ENCODE data around the gene TMEM163.

TMEM163 gene

GRCh38 chr2:134441153-134441863 lies 277.5 kb downstream of the TMEM163 start:
- H2BK15ac ChIP-seq (ENCODE audit: low read depth, poor library complexity, severe bottlenecking), result no peak overlapping the region
- H3K79me1 ChIP-seq (replicated peaks; ENCODE audit: low read length, poor library complexity, severe bottlenecking), result peaks cover 4% of the 10 kb centered on the region
- H2BK120ac ChIP-seq (ENCODE audit: low read depth, low read length), result no peak overlapping the region
- no peak overlapping the region for H2AFZ ChIP-seq (ENCODE audit: low read depth, low read length)
- peak overlapping the region in 1 of 2 experiments; percentile 26 for H3K18ac ChIP-seq (ENCODE audit: low read depth in 1 of 2, low read length in 2 of 2)
- H3K14ac ChIP-seq (ENCODE audit: low read length in 2 of 2), result peak overlapping the region in 1 of 2 experiments; percentile 82
- H2BK5ac ChIP-seq (ENCODE audit: low read depth, low read length, poor library complexity, severe bottlenecking), result no peak overlapping the region
- H3K27me3 ChIP-seq (ENCODE audit: control insufficient read depth in 1 of 2, insufficient read depth in 1 of 2, low read length in 2 of 2), result no peaks in the 10 kb centered on the region
- no peak overlapping the region for H3K4me3 ChIP-seq (ENCODE audit: insufficient read depth in 1 of 2, low read depth in 1 of 2, low read length in 2 of 2)
- H3K9me3 ChIP-seq (ENCODE audit: control insufficient read depth, low read length), result no peaks in the 10 kb centered on the region
- no peak overlapping the region for H3K9ac ChIP-seq (ENCODE audit: low read length)
- no peak overlapping the region for H3K4me2 ChIP-seq (ENCODE audit: low read length, poor library complexity, severe bottlenecking)
- peaks cover 0 to 27% of the 10 kb centered on the region in 2 experiments for H3K36me3 ChIP-seq (ENCODE audit: control insufficient read depth in 1 of 2, insufficient read depth in 2 of 2, low read depth in 1 of 2, low read length in 2 of 2)
- 98% methylated on average over 11 of the region's 11 CpGs for WGBS
- no peak overlapping the region for H3K4ac ChIP-seq (ENCODE audit: low read depth in 1 of 2, low read length in 2 of 2)
- DNase-seq, result peak; percentile 17
- H3K27ac ChIP-seq (ENCODE audit: low read length, poor library complexity, severe bottlenecking), result no peak overlapping the region
- no peak overlapping the region for H3K23ac ChIP-seq (ENCODE audit: low read length in 2 of 2)
- H4K91ac ChIP-seq (ENCODE audit: low read length), result no peak overlapping the region
- no peak overlapping the region for H4K8ac ChIP-seq (ENCODE audit: low read length)
- H2BK12ac ChIP-seq (ENCODE audit: low read length in 2 of 2), result peak overlapping the region in 1 of 2 experiments; percentile 32
- H2AK5ac ChIP-seq (ENCODE audit: low read length, severe bottlenecking), result no peak overlapping the region
- H3K4me1 ChIP-seq (ENCODE audit: control insufficient read depth, insufficient read depth, low read depth, low read length), result peaks cover 13% of the 10 kb centered on the region

GRCh38 chr2:134440336-134440909 lies 278.4 kb downstream of the TMEM163 start:
- no peak overlapping the region for H4K8ac ChIP-seq (ENCODE audit: low read length)
- no peak overlapping the region for H4K91ac ChIP-seq (ENCODE audit: low read length)
- no peak overlapping the region for H2BK120ac ChIP-seq (ENCODE audit: low read depth, low read length)
- no peak overlapping the region for H2BK12ac ChIP-seq (ENCODE audit: low read length in 2 of 2)
- no peak overlapping the region for H3K18ac ChIP-seq (ENCODE audit: low read depth in 1 of 2, low read length in 2 of 2)
- peaks cover 4% of the 10 kb centered on the region for H3K79me1 ChIP-seq (replicated peaks; ENCODE audit: low read length, poor library complexity, severe bottlenecking)
- no peak overlapping the region for H2AFZ ChIP-seq (ENCODE audit: low read depth, low read length)
- H3K27me3 ChIP-seq (ENCODE audit: control insufficient read depth in 1 of 2, insufficient read depth in 1 of 2, low read length in 2 of 2), result no peaks in the 10 kb centered on the region
- WGBS, result over 99% methylated on average over 10 of the region's 16 CpGs
- peaks cover 6% of the 10 kb centered on the region for H3K4me1 ChIP-seq (ENCODE audit: control insufficient read depth, insufficient read depth, low read depth, low read length)
- DNase-seq, result no peak
- no peak overlapping the region for H2BK5ac ChIP-seq (ENCODE audit: low read depth, low read length, poor library complexity, severe bottlenecking)
- no peak overlapping the region for H3K27ac ChIP-seq (ENCODE audit: low read length, poor library complexity, severe bottlenecking)
- no peak overlapping the region for H3K23ac ChIP-seq (ENCODE audit: low read length in 2 of 2)
- no peak overlapping the region for H3K14ac ChIP-seq (ENCODE audit: low read length in 2 of 2)
- H2BK15ac ChIP-seq (ENCODE audit: low read depth, poor library complexity, severe bottlenecking), result no peak overlapping the region
- H2AK5ac ChIP-seq (ENCODE audit: low read length, severe bottlenecking), result no peak overlapping the region
- H3K4me2 ChIP-seq (ENCODE audit: low read length, poor library complexity, severe bottlenecking), result no peak overlapping the region
- H3K4me3 ChIP-seq (ENCODE audit: insufficient read depth in 1 of 2, low read depth in 1 of 2, low read length in 2 of 2), result no peak overlapping the region
- H3K4ac ChIP-seq (ENCODE audit: low read depth in 1 of 2, low read length in 2 of 2), result no peak overlapping the region
- no peak overlapping the region for H3K9ac ChIP-seq (ENCODE audit: low read length)
- no peaks in the 10 kb centered on the region for H3K9me3 ChIP-seq (ENCODE audit: control insufficient read depth, low read length)
- peaks cover 0 to 30% of the 10 kb centered on the region in 2 experiments for H3K36me3 ChIP-seq (ENCODE audit: control insufficient read depth in 1 of 2, insufficient read depth in 2 of 2, low read depth in 1 of 2, low read length in 2 of 2)

DNA sequence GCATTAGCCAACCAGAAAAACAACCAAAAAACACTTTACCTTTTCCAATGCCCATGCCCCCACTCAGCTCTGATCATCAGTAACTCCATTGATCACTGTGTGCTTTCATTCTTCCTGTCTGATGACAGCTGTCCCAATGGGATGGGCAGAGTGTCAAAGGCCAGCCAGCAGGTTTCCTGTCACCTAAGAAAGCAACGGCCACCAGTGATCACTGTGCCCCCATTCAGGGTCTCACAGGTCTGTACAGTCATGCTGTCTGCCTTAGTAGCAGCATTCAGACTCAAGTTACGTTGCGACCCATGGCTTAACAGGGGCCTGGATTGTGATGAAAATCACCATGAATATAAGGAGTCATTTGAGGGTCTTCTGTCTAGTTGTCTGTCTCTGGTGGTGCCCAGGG lies 280.4 kb downstream of the TMEM163 start:
- no peak overlapping the region for H3K4ac ChIP-seq (ENCODE audit: low read depth in 1 of 2, low read length in 2 of 2)
- no peak overlapping the region for H2BK5ac ChIP-seq (ENCODE audit: low read depth, low read length, poor library complexity, severe bottlenecking)
- H4K8ac ChIP-seq (ENCODE audit: low read length), result peak overlapping the region; percentile 7
- no peak overlapping the region for H3K4me3 ChIP-seq (ENCODE audit: insufficient read depth in 1 of 2, low read depth in 1 of 2, low read length in 2 of 2)
- no peak overlapping the region for H2BK12ac ChIP-seq (ENCODE audit: low read length in 2 of 2)
- H2AFZ ChIP-seq (ENCODE audit: low read depth, low read length), result no peak overlapping the region
- 89% methylated on average over 3 of the region's 3 CpGs for WGBS
- no peak overlapping the region for H4K91ac ChIP-seq (ENCODE audit: low read length)
- H2BK15ac ChIP-seq (ENCODE audit: low read depth, poor library complexity, severe bottlenecking), result no peak overlapping the region
- peaks cover 0 to 24% of the 10 kb centered on the region in 2 experiments for H3K36me3 ChIP-seq (ENCODE audit: control insufficient read depth in 1 of 2, insufficient read depth in 2 of 2, low read depth in 1 of 2, low read length in 2 of 2)
- no peak overlapping the region for H3K23ac ChIP-seq (ENCODE audit: low read length in 2 of 2)
- H3K79me1 ChIP-seq (replicated peaks; ENCODE audit: low read length, poor library complexity, severe bottlenecking), result peaks cover under 1% of the 10 kb centered on the region
- no peak overlapping the region for H3K9ac ChIP-seq (ENCODE audit: low read length)
- H3K14ac ChIP-seq (ENCODE audit: low read length in 2 of 2), result no peak overlapping the region
- H3K4me2 ChIP-seq (ENCODE audit: low read length, poor library complexity, severe bottlenecking), result no peak overlapping the region
- no peak for DNase-seq
- no peak overlapping the region for H3K18ac ChIP-seq (ENCODE audit: low read depth in 1 of 2, low read length in 2 of 2)
- H2AK5ac ChIP-seq (ENCODE audit: low read length, severe bottlenecking), result no peak overlapping the region
- H3K9me3 ChIP-seq (ENCODE audit: control insufficient read depth, low read length), result no peaks in the 10 kb centered on the region
- H3K4me1 ChIP-seq (ENCODE audit: control insufficient read depth, insufficient read depth, low read depth, low read length), result peaks cover 5% of the 10 kb centered on the region
- H3K27me3 ChIP-seq (ENCODE audit: control insufficient read depth in 1 of 2, insufficient read depth in 1 of 2, low read length in 2 of 2), result no peaks in the 10 kb centered on the region
- H3K27ac ChIP-seq (ENCODE audit: low read length, poor library complexity, severe bottlenecking), result no peak overlapping the region
- H2BK120ac ChIP-seq (ENCODE audit: low read depth, low read length), result no peak overlapping the region

DNA sequence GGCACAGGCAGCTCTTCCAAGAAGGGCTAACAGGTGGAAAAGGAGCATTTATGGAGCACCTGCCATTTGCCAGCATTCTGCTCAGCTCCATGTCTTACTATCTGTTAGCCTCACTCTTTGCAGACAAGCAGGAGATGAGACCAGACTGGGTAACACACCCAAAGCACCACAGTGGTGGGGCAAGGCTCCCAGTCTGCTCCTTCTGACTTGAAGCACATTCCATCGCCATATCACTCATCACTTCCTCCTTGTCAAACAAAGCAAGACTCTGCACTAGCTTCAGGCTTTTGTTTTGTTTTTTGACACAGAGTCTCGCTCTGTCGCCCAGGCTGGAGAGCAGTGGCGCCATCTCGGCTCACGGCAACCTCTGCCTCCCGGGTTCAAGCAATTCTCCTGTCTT lies 282.1 kb downstream of the TMEM163 start:
- WGBS, result 97% methylated on average over 7 of the region's 7 CpGs

More for the DNA sequence above, 282.1 kb downstream of the TMEM163 start:
- Histone ChIP-seq H2AFZ (ENCODE audit: low read depth, low read length) (no peak overlapping the region), H3K18ac (ENCODE audit: low read depth in 1 of 2, low read length in 2 of 2) (no peak overlapping the region), H3K4me1 (ENCODE audit: control insufficient read depth, insufficient read depth, low read depth, low read length) (peaks cover 8% of the 10 kb centered on the region), H3K9me3 (ENCODE audit: control insufficient read depth, low read length) (no peaks in the 10 kb centered on the region), H3K23ac (ENCODE audit: low read length in 2 of 2) (no peak overlapping the region), H3K4ac (ENCODE audit: low read depth in 1 of 2, low read length in 2 of 2) (peak overlapping the region in 1 of 2 experiments; percentile 20), H2BK5ac (ENCODE audit: low read depth, low read length, poor library complexity, severe bottlenecking) (no peak overlapping the region), H4K8ac (ENCODE audit: low read length) (no peak overlapping the region), H2AK5ac (ENCODE audit: low read length, severe bottlenecking) (no peak overlapping the region), H3K9ac (ENCODE audit: low read length) (no peak overlapping the region), H2BK15ac (ENCODE audit: low read depth, poor library complexity, severe bottlenecking) (no peak overlapping the region), H3K4me2 (ENCODE audit: low read length, poor library complexity, severe bottlenecking) (no peak overlapping the region), H3K4me3 (ENCODE audit: insufficient read depth in 1 of 2, low read depth in 1 of 2, low read length in 2 of 2) (no peak overlapping the region), H3K36me3 (ENCODE audit: control insufficient read depth in 1 of 2, insufficient read depth in 2 of 2, low read depth in 1 of 2, low read length in 2 of 2) (peaks cover 0 to 19% of the 10 kb centered on the region in 2 experiments), H3K27me3 (ENCODE audit: control insufficient read depth in 1 of 2, insufficient read depth in 1 of 2, low read length in 2 of 2) (no peaks in the 10 kb centered on the region), H3K79me1 (replicated peaks; ENCODE audit: low read length, poor library complexity, severe bottlenecking) (no peaks in the 10 kb centered on the region), H3K27ac (ENCODE audit: low read length, poor library complexity, severe bottlenecking) (no peak overlapping the region), H4K91ac (ENCODE audit: low read length) (no peak overlapping the region), H2BK120ac (ENCODE audit: low read depth, low read length) (no peak overlapping the region), H2BK12ac (ENCODE audit: low read length in 2 of 2) (no peak overlapping the region), H3K14ac (ENCODE audit: low read length in 2 of 2) (no peak overlapping the region)
- DNase-seq, result no peak

Data from mesenchymal stem cell (in vitro differentiated cells and primary cell).